Lung microvascular endothelial cell (primary cell): ENCODE measurements around the gene ZNF577. TPM values are rescaled to one million over a fixed set of nuclear protein-coding genes. Genes with fewer than 3 reads are reported as not detected.
"Not testable (repeated sequence)": the region's sequence is repeated elsewhere in the genome, so short reads cannot be mapped to it uniquely, and the experiment has no call there.

Source experiments
- DNase-seq, 2 donors: peaks; one replicate each; pipeline versions ENCODE4 v3.0.0 to v3.0.0-alpha.2; 2010; ENCODE audit warnings: low read depth in 2 of 2
- total RNA-seq: library from RNA; depleted of rRNA; stranded (reverse); fragments of >200 nt; gene quantifications from 2 replicates; pipeline ENCODE4 v1.2.1, GENCODE V29; 2014

The ZNF577 gene
- total RNA-seq: 1.3 and 2.6 TPM in 2 replicates

DNA sequence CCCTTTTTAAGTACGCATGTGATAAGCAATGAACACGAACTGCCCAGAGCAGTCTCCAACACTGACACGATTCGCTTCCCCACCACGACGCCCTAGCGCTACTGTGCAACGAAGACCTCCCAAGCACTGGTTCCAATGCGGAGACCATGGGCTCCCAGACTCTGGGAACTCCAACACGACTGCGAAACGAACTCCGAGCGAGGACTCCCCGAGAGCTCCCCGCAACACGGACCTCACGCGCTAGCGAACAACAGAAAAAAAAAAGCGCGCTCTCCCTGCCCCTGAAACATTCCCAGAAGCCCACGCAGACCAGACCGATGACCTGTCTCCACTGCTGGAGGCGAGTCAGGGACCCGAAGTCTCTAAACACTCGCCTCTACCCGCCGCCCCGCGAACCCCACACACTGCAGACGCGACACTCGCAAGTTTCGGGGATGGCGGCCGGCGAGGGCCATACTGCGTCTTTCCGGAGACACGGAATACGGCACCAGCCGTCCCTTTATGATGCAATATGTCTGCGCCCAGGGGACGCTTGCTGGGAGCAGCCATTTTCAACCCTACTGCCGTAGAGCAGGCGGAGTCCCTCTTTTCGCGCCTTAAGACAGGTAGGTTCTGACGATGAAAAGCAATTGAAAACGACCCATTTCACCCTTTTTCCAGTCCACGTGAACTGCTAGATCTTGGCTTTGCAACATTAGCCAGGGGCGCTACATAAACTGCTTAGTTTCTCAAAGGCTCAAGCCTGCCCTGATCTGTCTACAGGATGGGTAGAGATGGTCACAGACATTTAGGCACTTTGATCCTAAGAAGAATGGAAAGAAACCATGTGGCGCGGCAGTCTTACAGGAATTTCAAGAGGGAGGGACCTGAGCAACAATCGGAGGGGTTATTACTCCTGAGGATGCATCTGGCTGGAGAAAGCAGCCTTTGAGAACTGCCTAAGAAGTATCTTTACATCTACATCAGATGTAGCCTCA lies at the start of gene ZNF577:
Gene ZNF577 (minus strand): TSS at position 430 of the 977 bp plus-strand sequence. CDS start 7,569 bp downstream, outside the sequence.
- peak; percentile 87 to 91 for DNase-seq

DNA sequence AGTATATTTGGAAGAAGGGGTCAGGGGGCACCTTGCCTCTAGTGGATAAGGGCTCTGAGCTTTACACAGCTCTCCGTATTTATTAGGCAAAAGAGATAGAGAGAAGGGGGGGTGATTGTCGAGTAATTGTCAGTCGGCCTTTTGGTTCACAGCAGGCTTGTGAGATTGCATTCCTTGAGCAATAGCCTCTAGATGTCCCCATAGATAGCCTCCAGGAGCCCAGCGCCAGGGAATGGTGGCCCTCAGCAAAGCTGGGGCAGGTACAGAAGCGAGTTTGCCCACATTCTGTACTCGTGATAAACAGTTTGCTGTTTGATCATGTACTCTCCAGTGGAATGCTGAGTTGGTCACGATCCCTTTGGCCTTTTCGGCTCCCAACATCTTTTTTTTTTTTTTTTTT lies 44.2 kb upstream of the ZNF577 start:
- DNase-seq: no peak

DNA sequence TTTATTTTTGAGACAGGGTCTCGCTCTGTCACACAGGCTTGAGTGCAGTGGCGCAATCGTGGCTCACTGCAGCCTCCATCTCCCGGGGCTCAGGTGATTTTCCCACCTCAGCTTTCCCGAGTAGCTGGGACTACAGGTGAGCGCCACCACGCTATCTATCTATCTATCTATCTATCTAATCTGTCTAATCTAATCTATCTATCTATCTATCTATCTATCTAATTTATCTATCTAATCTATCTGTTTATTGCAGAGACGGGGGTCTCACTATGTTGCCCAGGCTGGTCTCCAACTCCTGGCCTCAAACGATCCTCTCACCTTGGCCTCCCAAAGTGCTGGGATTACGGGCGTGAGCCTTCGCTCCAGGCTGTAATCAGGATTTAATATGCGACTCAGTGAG lies 40.1 kb upstream of the ZNF577 start:
- DNase-seq: no peak

DNA sequence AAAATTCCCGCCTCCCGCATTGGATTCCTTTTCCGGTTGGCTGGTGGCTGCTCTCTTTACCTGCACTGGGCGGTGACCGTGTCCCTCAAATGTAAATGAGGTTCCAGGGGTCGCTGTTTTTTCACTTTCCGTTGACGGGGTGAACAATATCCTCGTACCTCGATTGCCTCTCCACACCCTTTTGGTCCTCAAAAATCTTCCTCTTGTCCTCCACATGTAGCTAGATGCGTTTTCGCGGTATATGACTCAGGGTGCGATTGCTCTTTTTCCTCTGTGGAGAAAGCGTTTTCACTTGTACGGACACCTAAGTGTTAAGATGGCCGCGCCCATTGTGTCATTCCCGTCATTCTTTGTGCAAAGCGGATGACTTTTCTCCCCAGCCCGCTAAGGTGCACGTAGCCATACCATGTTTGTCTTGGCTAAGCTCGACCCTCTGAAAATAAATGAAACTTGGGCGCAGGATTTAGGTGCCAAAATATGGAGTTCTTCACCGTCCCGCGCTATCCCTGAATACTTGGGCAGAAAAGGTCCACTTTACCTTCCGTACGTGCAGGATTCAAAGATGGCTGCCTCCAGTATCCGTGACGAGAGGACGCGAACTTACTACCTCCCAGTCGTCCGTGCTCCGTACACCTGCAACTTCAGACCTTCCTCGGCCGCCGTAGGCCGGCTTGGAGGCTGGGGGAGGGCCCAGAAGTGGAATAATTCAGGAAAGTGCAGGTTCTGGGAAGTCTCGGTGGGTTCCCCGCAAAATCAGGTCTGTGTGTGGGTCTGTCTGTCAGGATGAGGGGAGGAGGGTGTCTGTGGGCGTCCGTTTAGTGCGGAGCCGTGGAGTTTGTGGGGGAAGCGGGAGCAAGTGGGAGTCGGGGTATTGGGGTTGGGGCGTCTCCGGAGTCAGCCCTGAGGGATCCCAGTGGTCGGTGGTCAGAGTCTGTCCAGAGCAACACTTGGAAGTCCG lies 39.3 kb upstream of the ZNF577 start, which contains the start of gene ZNF613:
Gene ZNF613 (plus strand): TSS at position 689 of the 958 bp plus-strand sequence. CDS start 8,749 bp downstream, outside the sequence.
- peak; percentile 96 for DNase-seq

DNA sequence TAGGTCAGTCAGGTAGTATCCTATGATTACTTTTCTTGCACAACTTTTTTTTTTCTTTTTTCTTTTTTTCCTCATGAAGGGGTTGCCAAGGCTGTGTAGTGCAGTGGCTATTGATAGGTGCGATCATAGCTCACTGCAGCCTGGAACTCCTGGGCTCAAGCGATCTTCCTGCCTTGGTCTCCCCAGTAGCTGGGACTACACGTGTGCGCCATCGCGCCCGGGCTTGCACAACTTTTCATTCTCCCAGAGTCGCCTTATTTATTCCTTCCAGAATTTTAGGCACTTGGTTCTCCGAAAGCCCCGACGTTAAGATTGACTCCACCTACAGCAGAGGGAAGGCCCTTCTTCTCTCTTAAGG lies 38.7 kb upstream of the ZNF577 start:
- no peak for DNase-seq

DNA sequence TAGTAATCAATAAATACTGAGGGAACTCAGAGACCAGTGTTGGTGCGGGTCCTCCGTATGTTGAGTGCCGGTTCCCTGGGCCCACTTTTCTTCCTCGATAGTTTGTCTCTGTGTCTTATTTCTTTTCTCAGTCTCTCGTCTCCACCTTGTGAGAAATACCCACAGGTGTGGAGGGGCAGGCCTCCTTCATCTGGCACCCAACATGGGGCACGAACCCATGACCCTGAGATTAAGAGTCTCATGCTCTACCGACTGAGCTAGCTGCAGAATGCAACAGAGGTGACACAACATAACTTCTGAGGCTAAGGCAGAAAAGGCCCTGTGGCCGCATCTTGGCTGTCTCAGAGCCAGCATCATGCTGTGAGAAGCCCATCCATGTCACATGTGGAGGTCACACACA lies 34.2 kb upstream of the ZNF577 start:
- no peak for DNase-seq

DNA sequence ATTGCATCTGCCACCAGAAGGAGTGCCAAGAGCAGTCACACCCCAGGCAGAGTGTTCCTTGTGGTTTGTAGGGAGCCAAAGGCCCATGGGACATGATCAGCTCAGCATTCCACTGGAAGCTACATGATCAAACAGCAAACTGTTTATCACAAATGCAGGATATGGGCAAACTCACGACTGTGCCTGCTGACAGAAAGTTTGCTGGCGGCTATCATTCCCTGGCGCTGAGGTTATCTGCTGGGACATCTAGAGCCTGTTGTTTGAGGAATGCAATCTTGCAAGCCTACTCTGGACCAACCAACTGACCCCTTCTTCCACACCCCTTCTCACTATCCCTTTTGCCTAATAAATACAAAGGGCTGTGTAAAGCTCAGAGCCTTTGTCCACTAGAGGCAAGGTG lies 31.9 kb upstream of the ZNF577 start:
- no peak for DNase-seq

DNA sequence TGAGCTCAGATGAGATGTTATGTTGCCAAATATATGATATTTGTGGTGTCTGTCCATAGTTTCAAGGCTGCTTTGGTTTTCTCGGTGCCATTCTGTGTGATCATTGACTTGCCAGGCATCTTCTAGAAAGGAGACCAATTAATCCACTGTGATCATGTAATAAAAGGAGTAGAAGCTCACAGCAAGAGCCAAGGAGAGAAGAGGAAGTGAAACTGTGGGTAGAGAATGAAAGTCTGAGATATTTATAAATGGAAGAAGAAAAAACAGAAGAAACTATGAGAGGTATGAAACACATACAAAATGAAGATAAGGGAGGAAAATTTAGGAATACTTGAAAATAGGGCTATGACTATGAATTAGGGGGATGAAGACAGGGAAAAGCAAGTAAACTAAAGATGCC lies 28.4 kb upstream of the ZNF577 start:
- no peak for DNase-seq

DNA sequence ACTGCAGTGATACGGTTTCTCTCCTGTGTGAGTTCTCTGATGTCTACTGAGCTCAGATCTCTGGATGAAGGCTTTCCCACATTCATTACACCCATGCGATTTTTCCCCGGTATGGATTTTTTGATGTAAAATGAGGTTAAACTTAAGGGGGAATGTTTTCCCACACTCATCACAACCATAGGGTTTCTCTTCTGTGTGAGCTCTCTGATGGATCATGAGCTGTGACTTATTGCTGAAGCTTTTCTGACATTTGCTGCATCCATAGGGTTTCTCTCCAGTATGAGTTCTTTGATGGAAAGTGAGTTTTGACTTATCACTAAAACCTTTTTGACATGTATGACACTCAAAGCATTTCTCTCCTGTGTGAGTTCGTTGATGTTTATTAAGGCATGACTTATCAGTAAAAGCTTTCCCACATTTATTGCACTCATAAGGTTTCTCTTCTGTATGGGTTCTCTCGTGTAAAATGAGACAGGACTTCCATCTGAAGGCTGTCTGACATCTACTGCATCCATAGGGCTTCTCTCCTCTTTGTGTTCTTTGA lies 27.6 kb upstream of the ZNF577 start:
- DNase-seq: no peak

DNA sequence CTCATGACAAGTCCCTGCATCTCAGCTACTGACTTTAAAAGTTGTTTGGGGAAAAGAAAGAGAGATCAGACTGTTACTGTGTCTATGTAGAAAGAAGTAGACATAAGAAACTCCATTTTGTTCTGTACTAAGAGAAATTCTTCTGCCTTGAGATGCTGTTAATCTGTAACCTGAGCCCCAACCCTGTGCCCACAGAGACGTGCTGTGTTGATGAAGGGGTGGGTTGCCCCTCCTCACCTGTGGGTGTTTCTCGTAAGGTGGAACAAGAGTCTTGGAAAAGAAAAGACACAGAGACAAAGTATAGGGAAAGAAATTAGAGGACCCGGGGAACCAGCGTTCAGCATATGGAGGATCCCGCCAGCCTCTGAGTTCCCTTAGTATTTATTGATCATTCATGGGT lies 20.2 kb upstream of the ZNF577 start:
- not testable (repeated sequence) for DNase-seq

DNA sequence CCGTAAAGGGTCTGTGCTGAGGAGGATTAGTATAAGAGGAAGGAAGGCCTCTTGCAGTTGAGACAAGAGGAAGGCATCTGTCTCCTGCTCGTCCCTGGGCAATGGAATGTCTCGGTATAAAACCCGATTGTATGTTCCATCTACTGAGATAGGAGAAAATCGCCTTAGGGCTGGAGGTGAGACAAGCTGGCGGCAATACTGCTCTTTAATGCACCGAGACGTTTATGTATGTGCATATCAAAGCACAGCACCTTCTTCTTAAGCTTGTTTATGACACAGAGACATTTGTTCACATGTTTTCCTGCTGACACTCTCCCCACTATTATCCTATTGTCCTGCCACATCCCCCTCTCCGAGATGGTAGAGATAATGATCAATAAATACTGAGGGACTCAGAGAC lies 18.4 kb upstream of the ZNF577 start:
- not testable (repeated sequence) for DNase-seq

DNA sequence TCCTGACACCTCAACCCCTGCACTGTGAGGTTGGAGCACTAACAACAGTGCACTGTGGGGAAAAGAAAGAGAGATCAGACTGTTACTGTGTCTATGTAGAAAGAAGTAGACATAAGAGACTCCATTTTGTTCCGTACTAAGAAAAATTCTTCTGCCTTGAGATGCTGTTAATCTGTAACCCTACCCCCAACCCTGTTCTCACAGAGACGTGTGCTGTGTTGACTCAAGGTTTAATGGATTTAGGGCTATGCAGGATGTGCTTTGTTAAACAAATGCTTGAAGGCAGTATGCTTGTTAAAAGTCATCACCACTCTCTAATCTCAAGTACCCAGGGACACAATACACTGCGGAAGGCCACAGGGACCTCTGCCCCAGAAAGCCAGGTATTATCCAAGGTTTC lies 17.9 kb upstream of the ZNF577 start:
- DNase-seq: not testable (repeated sequence)

DNA sequence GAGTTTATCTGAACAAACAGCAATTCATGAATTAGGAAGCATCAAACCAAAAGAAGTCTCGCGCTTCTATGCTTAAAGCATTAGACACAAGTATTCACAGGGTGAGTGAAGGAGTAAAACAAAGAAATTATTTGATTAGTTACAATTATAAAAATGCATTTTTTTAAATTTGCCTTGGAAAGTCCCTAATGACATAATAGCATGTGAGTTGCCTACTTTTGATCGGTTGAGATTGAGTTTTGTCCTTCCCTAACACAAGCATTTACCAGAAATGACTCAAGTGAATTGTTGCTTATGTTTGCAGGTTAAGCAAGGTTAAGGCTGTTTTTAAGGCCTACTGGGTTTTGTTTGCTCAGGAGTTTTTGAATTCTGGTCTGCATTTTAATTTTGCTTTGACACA lies 17.5 kb upstream of the ZNF577 start:
- DNase-seq: no peak

DNA sequence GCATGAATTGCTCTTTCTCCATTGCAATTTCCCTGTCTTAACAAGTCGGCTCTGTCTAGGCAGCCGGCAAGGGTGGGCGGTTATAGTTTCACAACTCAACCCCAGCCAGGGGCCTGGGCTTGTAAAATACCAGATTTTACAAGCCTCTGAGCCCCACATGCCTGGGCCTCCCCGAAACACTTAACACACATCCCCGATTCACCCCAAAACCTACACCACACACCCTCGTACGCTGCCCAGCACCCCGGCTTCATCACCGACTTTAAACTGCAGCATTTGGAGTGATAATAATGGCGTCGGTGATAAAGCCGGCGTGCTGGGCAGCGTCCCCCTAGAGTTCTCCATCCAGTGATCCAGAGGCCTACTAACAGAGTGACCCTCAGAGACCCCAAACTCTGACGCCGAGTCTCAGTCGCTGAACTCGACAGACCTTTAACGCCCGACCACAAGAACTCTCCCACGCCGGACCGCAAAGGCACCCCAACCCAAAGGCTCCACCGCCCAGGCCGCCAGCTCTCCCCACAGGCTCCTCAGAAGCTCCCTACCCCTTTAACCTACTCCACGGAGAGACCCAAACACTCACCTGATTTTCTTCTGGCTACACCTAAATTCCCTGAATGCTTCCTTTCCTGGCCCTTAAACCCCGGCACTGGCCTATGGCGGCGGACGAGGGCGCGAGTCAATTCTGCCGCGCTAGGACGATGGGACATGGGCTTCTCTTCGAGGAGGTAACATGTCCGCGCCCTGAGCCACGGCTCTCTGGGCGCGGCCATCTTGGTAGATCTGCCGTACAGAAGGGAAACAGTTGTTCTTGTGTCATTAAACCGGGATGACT lies 16.8 kb upstream of the ZNF577 start, which contains the start of gene ZNF649:
Gene ZNF649 (minus strand): TSS at position 687 of the 835 bp plus-strand sequence. CDS start 4,910 bp downstream, outside the sequence.
- peak; percentile 87 to 90 for DNase-seq

DNA sequence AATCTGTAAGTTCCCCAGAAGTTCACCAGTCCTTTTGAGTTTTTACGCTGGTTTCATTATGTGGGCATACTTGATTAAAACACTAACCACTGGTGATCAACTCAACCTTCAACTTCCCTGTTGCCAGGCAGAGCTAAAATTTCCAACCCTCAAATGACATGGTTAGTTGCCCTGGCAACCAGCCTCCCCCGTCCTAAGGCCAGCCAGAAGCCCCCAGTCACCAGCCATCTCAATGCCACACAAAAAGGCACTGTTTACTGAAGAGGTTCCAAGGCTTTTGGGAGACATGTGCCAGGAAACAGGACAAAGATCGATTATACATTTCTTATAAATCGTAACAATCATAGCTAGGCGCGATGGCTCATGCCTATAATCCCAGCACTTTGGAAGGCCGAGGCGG lies 15.4 kb upstream of the ZNF577 start:
- no peak for DNase-seq

DNA sequence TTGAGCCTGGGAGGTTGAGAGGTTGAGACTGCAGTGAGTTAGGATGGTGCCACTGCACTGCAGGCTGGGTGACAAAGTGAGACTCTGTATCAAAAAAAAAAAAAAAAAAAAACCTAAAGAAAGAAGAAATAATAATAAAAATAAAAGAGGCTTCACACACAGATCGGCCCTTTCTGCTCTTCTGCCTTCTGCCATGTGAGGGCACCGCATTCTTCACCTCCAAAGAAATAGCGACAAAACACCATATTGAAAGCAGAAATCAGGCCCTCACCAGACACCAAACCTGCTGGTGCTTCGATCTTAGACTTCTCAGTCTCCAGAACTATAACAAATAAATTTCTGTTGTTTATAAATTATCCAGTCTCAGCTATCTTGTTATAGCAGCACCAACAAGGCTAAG lies 14.1 kb upstream of the ZNF577 start:
- no peak for DNase-seq

DNA sequence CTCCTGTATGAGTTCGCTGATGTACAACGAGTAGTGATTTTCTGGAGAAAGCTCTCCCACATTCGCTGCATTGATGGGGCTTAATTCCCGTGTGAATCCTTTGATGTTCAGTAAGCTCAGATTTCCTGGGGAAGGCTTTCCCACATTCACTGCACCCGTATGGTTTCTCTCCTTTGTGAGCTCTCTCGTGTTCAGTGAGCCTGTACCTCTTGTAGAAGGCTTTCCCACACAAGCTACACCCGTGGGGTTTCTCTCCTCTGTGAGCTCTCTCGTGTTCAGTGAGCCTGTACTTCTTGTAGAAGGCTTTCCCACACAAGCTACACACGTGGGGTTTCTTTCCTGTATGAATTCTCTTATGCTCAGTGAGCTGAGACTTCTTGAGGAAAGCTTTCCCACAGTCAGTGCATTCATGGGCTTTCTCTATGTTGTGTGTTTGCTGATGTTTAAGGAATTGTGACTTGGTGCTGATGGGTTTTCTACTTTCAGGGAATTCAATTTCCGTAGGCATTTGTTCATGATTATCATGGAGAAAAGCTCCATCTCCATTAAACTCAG lies 3.5 kb upstream of the ZNF577 start:
- DNase-seq: no peak

DNA sequence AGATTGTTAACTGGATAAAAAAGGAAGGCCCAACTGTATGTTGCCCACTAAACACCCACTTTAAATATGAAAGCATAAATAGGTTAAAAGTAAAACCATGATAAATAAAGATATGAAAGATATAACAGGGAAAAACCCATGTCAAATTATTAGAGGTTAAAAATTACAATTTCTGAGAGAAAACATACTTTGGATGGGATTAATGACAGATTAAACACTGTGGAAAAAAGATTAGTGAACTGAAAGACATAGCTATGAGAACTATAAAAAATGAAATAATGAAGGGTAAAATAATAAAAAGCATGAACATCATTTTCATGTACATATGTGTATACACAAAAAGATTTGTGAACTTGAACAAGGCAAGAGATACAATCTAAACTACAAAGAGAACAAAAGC lies 2.2 kb upstream of the ZNF577 start:
- DNase-seq: no peak

DNA sequence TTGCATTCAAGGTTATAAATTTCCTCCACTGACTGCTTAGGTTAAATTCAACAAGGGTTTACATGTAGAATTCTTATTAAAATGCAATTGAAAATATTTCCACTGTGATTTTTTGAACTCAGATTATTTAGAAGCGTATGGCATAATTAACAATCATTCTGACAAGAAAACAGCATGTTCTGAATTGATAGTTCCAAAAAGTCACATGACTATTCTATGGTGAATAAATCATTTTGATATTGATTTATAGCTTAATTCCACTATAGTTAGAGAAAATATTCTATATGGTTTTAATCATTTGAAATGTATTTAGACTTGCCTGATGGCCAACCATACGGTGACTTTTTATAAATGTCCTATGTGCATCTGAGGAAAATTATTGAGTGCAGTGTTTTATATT lies 3.0 kb downstream of the ZNF577 start:
- DNase-seq: no peak

DNA sequence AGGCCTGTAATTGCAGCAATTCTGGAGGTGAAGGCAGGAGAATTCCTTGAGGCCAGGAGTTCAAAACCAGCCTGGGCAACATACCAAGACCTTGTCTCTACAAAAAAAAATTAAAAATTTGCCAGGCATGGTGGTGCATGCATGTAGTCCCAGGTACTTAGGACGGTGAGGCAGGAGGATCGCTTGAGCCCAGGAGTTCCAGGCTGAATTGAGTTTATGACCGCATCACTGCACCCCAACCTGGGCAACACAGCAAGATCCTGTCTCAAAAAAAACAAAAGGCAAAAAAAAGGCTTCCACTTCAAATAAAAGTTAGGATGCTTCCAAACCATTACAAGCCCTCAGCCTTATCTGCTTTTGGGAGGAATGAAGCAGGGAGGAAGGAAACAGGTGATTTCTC lies 5.2 kb downstream of the ZNF577 start:
- DNase-seq: no peak
